HG03520 (cell line): ENCODE results near the gene LRRC47.

ENCODE experiments used
- ATAC-seq: cut with Tn5 transposase; IDR thresholded peaks from one replicate; pipeline ENCODE4 v1.9.1; 2021; ENCODE audit warnings: mild to moderate bottlenecking, moderate library complexity; ENCODE audit not compliant: unreplicated experiment

The LRRC47 gene

DNA sequence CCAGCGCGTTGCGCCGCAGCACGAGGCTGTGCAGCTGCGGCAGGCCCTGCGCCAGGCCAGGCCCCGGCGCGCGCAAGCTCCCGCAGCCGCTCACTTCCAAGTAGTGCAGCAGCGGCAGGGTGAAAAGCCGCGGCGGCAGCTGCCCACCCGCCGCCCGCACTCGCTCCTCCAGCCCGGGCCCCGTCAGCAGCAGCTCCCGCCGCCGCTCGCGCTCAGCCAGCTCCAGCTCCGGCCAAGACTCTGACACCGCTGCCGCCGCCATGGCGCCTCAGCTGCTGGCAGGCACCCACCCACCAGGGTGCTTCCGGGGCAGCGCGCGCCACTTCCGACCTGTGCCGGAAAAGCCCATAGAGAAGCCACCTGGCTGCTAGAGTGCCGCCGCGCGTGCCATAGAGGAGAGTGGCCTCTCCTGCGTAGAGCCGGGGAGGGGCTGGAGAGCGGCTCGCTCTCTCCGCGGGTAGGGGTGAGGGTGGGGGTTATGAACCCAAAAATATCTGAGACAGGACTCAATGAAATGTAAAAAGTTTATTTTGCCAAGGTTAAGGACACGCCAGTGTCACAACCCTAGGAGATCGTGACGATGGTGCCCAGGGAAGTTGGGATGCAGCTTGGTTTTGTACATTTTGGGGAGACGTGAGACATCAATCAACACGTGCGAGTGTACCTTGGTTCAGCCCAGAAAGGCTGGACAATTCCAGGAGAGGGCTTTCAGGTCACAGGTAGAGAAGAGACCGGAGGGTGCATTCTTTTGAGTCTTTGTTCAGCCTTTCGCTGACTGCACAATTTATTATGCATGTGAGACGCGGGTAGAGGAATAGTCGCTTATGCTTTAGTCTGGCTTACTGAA is at the start of gene LRRC47:
TSS of gene LRRC47 (minus strand) at position 284 of the 847 bp plus-strand sequence. CDS start at position 262, 22 bp downstream.
- ATAC-seq, result peak; percentile 95

DNA sequence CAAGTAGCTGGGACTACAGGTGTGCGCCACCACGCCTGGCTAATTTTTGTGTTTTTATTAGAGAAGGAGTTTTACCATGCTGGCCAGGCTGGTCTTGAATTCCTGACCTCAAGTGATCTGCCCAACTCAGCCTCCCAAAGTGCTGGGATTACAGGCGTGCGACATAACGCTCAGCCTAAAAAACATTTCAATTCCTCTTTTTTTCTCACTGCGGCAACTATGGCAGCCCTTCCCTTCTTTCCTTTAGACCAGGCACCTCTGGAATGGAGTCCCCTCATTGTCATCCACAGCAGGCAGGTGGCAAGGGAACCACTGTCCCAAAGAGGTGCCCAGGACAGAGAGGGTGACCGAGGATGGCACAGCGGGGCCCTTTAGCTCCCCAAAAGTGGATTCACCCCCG is 46.6 kb upstream of the LRRC47 start:
- ATAC-seq, result no peak

DNA sequence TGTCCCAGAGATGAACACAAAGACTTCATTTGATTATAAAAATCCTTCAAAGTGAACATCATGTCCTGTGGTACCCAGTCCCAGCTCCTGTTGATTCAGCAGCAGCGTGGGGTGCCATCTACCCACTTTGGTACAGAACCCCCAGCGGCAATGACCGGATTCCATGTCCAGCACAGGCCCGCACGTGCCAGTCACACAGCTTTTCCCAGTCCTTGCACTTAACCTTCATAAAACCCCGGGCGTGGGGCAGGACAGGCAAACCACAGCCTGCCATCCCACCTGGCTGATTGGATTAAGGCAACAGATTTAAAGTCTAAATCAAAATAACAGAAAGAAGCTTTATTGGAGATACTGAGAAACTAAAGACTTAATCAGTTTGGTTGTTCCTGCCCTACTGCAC is 45.2 kb upstream of the LRRC47 start:
- ATAC-seq, result no peak

DNA sequence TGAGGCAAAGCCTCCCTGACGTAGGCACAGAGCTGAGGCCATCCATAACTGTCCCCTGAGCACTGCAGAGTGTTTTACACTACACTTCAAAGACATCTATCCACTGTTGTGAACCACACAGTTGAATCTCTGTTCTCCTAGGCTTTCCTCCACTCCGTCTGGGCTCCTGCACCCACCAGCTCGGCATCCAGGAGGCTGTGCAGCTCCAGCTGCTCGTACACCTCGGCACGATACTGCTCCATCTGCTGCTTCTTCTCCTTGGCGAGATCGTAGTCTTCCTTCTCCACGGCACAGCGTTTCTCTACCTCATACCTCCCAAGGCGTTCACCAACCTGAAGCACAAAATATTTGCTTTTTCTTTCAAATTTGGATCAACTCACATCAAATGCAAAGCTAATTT is 42.5 kb upstream of the LRRC47 start:
- ATAC-seq, result no peak

DNA sequence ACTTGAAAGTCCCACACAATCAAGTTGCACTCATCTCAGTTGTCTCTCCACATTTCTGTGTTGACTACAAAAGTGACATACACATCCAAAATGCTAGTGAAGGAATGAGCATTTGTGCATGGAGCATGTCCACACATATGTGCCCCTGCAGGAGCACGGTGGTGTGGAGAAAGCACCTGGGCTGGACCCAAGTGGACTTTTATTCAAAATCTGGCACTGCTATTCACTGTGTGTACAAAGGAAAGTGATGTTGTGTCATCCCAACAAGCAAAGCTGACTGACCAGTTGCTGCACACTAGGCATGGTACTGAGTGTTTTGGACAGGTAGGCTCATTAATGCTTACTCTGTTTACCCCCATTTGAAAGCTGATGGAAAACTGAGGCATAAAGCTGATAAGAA is 41.4 kb upstream of the LRRC47 start:
- no peak for ATAC-seq

DNA sequence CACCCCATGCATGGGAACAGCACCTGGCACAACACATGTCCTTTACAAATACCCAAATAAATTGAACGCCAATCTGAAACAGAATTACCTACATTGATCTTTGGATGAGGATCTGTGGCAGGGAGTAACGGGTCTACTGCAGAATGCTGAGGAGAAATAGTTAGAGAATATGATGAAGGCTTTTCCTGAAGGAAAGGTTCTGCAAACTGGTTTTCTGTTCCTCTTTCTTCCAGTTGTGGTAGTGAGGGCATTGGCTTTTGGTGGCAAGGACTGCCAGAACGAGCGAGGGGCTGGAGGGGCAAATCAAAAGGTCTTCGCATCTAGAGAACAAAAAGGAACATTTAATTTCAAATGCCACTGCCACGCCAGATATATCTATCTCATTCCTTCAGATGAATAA is 40.9 kb upstream of the LRRC47 start:
- no peak for ATAC-seq

DNA sequence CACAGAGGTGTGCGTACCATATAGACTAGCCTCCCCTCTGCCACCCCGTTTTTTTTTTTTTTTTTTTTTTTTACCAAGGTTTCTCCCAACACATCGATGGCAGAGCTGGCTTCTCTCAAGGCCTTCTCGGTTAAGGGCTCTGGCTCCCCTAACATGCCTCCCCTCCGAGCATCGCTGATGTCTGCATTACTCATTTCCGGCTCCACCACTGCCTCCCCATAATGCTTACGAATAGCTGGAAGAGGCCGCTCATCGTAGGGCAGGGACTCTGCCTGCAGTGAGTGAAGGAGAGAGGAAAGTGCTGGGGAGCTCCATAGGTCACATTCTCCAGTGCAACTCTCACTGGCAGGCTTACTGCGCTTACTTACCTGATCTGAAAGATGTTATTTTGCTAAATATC is 40.1 kb upstream of the LRRC47 start:
- ATAC-seq, result no peak

DNA sequence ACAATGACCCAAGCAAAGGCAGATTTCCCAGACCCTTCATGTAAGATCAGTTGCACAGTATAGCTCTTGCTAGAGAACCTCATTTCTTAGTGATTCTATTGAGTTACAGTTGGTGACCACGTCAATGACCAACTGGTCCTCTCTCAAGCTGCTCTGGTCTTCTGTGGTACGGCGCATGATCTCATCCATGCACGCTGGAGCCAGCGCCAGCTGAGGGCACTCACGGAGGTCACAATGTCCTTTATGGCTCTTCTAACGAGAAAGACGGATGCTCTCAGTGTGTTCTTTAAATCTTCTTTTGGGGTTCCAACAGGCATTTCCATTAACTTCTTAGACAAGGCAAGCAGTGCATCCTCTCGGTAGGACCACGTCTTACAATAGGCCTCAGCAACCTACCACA is 38.4 kb upstream of the LRRC47 start:
- no peak for ATAC-seq

DNA sequence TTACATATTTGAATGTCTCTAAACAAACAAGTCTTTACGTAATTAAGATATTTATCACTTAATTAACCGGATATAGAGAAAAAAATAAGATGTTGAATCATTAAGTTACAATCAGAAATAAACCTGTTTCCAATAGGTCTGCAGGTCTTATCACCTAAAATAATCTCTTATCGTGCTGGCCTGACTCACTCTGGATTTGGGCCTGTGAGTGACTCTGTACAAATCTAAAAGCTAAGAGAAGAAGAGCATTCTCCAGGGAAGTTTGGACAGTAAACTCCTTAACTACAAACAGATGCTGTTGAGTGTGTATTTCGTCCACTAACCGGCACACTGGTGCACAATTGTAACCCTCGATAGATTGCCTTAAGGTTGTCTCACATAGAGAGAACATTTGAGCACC is 35.4 kb upstream of the LRRC47 start:
- ATAC-seq, result no peak

DNA sequence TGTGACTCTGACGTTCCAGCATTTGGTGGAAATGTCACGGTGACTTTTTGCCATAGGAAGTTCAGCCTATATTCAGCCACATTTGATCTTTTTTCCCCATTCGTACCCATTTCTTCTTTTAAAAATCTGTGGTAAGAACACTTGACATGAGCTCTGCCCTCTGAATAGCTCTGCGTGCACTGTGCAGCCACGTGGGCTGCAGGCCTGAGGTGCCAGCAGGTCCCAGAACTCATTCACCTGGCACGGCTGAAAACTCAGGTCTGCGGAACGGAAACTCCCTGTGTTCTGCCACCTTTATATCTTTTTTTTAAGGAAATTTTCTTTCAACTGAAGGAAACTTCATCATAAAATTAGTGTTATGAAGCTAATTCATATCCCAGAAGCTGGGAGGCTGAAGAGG is 32.1 kb upstream of the LRRC47 start:
- no peak for ATAC-seq

DNA sequence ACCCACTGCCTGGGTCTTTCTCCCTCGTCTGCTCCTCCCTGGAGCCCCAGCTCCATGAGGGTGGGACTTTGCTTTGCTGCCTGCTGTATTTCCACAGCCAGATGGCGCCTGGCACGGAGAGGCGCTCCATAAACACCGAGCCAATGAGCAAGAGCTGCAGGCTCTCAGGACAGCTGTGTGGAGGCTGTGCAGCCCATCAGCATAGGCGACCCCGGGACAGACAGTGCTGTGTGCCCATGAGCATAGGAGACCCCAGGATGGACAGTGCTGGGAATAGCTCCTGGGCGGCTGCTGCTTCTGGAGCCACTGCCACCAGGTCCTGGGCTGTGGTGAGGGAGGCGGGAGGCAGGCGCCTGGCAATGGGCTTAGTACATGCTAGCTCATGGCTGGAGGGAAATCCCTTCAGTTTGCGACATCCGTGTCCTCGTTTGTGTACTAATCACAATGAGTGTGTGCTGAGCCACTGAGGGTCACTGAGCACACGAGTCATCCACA is 31.6 kb upstream of the LRRC47 start:
- no peak for ATAC-seq

DNA sequence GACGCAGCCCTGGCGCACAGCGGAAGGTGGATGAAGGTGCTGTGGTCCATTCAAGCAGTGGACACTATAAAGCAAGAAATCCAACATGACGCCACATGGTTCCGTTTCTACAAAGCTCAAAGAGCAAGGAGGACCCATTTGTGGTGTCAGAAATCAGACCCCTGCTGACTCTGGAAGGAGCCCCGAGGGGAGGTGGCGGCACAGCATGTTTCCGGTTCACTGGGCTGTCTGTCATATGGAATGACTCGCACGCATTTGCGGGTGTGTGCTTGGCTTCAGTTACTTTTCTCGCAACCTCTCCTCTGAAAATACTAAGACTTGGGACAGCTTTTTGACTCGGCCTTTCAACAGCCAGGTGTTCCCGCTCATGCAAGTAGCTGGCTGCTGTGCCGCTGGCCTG is 29.1 kb upstream of the LRRC47 start:
- no peak for ATAC-seq

DNA sequence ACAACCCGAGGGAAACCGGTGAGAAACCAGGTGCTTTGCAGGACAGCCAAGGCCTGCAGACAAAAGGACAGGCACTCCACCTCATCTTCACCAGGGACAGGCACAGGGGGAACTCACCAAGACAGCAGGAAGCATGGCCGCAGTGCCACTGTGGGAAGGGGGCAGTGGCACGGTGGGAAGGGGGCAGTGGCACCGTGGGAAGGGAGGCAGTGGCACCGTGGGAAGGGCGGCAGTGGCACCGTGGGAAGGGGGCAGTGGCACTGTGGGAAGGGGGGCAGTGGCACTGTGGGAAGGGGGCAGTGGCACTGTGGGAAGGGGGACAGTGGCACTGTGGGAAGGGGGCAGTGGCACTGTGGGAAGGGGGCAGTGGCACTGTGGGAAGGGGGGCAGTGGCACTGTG is 28.4 kb upstream of the LRRC47 start:
- no peak for ATAC-seq

DNA sequence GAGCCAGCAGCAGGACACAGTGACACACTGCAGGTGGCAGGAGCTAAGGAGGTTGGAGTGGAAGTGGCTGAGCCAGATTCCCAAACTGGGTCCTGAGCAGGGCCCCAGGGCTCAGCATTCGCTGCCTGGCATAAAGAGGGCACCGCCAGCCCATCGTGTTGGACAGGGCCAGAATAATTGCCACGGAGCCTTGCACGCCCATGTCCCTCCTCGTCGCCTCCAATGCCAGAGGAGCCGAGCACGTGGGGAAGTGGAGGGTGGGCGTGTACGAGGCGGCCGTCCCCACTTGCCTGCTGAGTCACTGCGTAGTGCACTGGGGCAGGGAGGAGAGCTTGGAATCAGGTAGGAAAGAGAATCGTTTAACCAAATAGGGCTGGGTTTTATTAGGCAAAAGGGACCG is 26.1 kb upstream of the LRRC47 start:
- no peak for ATAC-seq

DNA sequence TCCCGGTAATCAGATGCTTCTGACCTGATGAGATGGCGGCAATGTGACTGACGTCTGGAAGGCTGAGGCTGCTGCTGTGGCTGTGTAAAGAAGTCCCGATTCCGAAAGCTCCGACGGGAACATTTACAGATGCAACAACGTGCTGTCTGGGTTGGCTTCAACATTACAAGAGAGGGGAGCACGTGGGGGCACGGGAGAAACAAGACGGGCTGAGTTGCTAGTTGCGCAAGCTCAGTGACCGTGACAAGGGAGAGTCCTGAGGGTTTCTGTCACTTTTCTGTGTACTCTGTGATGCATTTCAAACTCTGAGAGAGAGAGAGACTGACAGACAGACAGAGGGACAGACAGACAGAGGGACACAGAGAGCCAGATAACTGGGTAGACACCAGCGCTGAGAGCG is 25.6 kb upstream of the LRRC47 start:
- no peak for ATAC-seq

DNA sequence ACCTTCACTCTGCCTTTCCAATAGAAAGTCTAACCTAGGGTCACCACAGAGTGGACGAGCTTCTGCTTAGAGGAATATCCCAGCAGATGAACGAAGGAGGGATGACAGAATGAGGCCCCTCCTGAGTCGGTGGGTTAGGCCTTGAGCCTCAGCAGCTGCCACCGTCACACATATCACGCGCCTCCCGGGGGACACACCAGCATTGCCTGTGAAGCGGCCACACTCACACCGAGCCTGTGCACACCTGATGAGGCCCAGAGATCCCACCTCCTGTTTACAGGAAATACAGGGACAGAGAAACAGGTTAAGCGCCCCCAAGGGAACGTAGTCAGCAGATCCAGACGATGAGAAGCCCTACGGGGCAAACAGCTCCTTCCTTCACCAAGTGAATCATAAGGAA is 25.1 kb upstream of the LRRC47 start:
- no peak for ATAC-seq

DNA sequence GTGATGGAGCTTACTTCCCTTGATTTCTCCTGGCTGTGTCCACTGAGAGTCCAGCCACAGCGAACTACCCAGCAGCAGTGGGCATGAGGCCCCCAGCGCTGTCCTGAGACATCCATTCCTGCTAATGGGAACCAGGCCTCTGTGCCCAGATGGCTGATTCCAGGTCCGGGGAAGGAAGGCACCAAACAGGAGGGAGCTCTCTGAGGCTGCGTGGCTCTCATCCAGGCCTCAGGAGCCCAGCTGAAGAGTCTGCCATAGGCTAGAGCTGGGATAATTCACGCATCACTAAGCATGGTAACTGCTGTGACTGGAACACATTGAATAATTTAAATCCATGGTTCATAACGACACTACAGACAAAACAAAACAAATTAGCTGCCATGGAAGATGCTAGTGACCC is 24.7 kb upstream of the LRRC47 start:
- no peak for ATAC-seq

DNA sequence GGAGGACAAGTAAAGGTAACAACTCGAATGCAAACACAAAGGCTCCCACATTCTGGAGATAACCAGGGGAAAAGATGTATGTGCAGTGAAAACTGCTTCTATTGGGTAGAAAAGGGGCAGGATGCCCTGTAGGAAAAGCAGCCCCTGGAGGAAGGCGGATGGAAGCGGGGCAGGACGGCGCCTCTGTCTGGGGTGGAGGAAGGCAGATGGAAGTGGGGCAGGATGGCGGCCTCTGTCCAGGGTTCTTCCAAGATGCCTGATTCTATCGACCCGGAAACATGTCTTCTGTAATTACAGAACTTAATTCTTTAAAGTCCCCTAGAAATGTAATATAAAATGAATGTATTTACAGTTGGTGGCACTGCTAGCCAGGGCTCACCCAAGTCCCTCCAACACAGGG is 24.0 kb upstream of the LRRC47 start:
- no peak for ATAC-seq

DNA sequence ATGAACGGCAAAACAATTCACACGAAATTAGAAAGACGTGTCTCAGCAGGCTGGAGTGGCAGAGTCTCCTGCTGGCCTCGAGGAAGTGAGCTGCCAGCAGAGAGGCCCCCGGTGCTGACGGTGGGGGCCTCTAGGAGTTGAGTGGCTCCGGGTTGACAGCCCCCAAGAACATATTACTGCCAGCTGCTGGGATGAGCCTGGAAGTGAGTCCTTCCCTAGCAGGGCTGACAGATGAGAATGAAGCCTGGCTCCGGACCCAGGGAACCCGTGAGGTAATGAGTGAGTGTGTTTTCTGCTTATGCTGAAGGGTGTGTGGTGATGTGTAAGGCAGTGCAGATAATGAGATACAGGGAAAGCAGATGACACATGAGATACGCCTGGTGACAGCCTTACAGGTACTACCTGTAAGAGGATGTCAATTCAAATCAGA is 23.5 kb upstream of the LRRC47 start:
- no peak for ATAC-seq

DNA sequence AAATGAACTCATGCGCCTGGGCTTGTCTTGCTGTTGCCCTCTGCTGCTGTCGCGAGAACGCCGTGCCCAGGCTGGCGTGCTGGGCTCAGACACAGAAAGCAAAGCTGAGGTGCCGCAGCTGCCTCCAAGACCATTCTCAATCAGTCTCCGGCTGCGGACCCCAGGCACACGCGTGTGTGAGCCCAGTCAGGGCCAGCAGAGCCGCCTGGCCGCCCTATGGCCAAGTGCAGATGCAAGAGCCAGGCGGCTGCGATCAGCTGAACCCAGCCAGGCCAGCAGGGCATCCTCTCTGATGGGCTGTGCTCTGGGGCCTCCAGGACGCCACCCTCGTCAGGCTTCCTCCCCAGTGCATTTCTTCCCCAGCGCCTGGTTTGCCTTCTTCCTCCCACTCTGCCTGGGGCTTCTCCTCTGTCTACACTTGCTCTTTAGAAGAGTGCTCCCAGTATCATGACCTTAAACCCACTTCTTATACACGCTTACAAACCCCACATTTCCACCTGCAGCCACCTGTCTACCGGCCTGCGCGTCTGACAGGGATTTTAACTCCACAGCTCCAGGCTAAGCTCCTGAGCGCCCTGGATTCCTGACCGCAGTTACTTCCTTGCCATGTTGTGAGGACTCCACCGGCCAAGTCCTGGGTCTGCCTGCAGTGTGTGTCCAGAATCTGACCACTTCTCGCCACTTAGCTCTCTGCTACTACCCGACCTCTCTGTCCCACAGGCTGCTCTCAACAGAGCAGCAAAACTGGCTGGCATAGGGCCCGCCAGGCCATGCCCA is 21.7 kb upstream of the LRRC47 start:
- ATAC-seq, result no peak

DNA sequence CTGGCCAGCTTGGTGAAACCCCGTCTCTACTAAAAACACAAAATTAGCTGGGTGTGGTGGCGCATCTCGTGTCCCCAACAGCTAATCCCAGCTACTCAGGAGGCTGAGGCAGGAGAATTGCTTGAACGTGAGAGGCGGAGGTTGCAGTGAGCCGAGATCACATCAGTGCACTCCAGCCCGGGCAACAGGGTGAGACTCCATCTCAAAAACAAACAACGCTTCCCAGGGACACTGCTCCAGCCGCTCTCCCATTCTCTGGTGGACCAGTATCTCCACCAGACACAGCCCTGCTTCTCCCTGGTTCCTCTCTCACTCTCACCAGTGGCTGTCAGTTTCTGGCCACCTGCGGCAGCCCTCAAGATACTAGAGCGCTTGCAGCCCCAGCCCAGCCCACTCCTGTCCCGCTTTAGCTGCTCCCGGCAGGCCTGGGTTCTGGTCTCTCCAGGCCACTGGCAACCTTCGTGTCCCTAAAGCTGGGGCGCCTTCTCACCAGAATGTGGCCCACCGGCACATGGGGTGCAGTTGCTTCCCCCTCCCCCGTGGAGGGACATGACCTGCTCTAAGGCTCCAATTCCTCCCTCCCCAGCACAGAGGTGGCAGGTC is 20.9 kb upstream of the LRRC47 start:
- ATAC-seq, result no peak
